HL-60/S4 (cell line): ENCODE results near the gene EIF2A.

ENCODE experiments used
- in situ Hi-C: fragments of 300-500 bp; cut with MboI; formaldehyde crosslinking; loops from 2 replicates; pipeline ENCODE4 v1.14.3; 2022; ENCODE audit warnings: low sequenced_read_pairs

Gene EIF2A

DNA sequence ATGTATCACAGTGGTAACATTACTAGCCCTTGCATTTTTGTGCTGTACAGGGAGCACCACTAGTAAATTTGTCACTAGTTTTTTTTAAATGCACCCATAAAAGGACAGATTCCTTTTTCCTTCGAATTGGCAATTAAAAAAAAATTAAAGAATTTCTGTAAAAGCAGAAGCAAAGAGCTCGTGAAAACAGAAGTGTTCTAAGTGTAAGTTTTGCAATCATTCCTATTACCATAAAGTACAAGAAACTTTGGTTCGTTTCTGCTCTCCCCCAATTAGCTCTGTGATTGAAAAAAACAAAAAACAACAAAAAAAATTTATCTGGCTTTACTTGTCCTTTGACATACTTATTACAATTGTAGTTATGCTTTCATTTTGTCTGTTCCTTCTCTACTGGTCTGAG is 5.6 kb upstream of the EIF2A start:
- in situ Hi-C loops, result loop anchor here (25.0 kb wide), 2 partner anchors 321 to 621 kb away; no protein-coding TSS in a partner anchor

DNA sequence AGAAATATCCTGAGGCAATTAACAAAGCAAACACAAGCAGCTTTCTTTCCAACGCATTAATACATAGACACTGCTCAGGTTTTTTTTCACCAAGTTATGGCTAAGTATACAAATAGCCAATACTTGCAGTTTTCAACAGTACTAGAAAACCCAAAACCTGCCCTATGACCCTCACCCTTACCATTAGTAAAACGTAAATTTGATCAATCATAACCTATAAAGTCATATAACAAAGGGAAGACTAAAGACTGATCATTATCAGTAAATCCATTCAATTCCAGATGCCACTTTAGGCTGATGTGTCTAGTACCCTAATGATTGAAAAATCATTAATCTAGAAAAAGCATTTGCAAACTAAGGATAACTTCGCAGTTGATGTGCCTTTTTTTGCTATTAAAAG is 3.5 kb upstream of the EIF2A start:
- in situ Hi-C loops, result loop anchor here (25.0 kb wide), 2 partner anchors 319 to 619 kb away; no protein-coding TSS in a partner anchor

DNA sequence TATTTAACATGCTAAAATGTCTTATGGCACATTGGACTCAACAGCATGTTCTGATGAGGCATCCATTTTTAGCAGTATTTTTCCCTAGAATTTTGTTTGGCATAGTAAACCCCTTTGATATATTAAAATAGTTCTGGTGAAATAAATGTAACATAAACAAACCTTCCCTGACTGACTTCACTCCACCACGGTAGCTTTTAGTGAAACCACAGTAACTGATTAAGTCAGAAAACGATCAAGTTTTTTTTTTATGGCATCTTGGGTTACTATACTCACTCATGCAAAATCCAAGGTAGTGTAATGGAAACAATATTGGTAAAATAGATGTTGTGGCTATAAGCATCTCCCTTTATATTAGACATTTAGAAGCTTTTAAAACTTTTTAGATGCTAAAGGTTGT is 3.1 kb upstream of the EIF2A start:
- in situ Hi-C loops, result loop anchor here (25.0 kb wide), 2 partner anchors 319 to 619 kb away; no protein-coding TSS in a partner anchor

DNA sequence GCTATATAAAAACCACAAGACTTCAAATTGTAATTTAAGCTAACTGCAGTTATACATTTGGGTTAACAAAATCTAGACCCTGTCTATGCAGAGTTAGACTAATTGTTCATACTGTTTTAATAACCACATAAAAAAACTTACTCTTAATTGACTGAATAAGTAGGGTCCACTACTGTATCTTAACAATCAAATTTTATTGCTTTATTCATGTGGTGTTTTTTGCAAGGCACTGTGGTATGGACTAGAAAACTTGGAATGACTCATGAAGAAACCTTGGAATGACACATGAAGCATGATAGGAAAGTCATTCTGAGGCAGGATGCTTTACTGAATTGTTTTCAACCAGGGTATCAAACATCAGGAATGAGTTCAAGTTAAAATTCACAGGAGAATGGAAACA is 2.5 kb upstream of the EIF2A start:
- in situ Hi-C loops, result loop anchor here (25.0 kb wide), 2 partner anchors 318 to 618 kb away; no protein-coding TSS in a partner anchor

DNA sequence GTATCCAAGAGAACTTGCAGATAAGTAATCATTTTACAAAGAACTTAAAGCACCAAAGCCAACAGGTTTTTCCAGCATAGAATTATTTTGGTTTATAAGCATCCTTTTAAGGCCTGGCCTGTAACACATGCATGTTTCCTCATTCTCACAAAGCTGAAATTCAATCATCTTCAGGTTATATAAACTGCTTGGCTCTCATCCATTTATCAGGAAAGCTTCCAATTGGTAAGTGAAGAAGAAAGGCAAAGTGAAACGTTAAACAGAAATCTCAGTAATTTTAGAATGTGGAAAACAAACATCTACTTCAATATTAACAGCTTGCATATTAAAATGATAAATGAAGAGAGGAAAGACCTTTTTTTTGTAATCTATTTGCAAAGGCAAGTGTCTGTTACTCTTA is 1.9 kb upstream of the EIF2A start:
- in situ Hi-C loops, result loop anchor here (25.0 kb wide), 2 partner anchors 318 to 618 kb away; no protein-coding TSS in a partner anchor

DNA sequence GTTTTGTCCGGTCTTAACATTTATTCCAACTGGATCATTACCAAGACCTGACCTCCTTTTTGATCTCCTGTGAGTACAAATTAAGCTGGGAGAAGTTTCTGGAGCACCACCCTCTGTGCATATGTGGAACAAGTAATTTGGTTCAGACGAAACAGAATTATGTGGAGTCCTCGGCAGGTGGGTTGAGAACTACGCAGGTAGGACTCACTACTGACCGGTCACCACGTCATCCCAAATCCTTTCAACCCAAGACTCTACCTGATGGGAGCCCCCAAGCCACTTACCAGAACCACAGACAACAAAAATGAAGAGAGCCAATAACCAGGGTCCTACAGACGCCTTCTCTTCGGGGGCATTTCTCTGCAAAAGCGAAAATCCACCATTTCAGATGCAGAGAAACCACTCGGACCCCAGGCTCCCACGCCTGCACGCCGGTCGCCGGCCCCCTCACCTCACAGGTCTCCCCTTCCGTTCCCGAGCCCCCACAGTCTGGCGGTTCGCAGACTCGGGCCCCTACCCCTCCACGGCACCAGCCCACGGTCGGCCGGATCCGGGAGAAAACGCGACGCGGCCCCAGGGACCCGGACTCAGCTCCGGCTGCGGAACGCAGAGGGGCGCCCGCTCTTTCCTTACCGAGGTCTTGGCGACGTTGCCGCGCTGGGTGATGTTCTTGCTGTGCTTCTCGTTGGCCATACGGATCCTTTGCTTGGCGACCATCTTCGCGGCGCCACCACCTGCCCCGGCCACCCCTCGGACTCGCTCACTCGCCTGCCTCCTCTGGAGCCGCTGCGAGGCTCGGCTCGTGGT is 965 bp upstream of the EIF2A start:
- in situ Hi-C loops, result loop anchor here (25.0 kb wide), 2 partner anchors 317 to 617 kb away; no protein-coding TSS in a partner anchor

DNA sequence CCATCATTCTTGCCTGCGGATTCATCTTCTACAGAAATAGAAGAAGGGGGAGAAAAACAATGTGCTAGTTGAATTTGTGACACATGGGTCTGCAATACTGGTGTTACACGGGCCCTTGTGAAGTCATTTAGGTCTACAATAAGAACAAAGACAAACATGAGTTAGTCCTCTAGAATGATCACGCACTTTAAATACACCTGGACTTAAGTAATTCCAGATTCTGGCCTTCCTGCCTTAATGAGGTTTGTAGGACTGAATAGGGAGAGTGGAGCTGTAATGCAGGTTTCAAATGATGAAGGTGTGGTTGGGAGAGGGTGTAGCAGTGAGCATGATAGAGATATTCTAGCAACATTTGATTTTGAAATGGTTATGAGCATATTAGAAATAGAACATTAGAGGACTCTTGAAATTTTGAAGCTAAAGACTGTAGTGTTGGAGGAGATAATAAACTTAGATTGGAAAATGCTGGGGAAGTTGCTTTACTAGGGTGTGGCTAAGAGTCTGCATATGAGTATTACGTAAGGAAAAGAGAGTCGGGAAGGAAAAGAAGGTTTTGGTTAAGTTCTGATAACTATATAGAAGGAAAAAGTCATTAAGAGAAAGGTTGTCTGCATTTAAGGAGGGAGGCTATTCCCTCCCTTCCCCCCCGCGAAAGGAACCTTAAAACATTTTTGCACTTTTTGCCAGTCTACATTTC is 606 bp downstream of the EIF2A start:
- in situ Hi-C loops, result loop anchor here (25.0 kb wide), 2 partner anchors 315 to 615 kb away; no protein-coding TSS in a partner anchor

DNA sequence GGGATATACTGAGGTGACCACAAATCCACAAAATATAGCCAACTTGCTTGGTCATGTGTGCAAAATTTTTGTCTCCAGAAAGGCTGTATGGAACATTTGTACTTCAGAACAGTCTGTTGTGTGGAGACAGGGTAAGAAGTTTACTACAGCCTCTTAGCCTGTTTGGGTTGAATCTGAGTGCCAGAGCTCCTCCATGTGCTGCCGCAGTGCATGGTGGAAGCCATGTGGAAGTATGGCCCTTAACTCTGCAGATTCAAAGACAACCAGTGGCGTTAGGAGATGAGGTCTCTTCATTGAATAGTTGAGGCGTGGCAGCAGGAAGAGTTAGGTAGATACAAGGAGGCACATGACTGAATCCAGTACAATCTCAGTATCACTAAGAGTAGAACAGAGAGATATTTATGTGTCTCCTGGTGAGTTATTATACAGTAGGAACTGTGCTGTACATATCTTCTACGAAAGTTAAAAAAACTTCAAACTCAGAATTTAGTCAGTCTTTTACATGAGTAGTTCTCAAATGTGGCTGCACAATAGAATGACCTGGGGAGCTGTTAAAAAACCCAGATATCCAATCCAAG is 9.4 kb downstream of the EIF2A start:
- in situ Hi-C loops, result no loop called here

DNA sequence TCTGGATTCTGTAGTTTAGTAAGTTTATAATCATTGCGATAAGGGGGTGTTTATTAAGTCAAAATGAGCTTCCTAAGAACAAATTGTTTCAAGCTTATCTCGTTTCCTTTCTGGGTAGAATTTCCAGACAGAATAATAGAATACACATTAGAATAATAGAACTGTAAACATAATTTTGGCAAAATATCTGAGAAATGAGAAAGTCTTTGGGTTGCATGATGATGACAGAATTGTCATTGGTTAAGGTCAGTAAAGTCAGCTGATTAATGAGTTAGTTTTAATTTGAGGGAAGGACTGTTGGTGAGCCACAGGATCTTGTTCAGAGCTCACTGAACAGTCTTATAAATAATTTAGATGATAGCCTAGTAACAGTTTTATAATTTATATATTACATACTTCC is 10.2 kb downstream of the EIF2A start:
- in situ Hi-C loops, result no loop called here

DNA sequence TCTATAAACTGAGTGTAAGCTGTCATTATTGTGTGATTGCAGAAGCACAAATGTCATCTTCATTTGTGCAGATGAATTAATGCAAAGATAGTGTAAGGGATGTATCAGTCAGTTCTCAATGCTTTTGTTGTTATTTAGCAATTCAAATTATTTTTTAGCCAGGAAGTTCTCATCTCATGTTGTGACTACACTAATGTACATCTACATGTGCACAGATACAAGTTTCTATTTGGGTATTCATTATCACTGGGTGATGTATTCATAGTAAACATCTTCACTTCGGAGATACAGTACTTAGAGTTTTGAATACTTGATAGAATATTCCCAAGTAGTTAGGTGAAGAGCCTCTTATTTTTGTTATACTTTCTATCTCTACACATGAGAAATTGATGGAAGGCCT is 11.1 kb downstream of the EIF2A start:
- in situ Hi-C loops, result no loop called here

DNA sequence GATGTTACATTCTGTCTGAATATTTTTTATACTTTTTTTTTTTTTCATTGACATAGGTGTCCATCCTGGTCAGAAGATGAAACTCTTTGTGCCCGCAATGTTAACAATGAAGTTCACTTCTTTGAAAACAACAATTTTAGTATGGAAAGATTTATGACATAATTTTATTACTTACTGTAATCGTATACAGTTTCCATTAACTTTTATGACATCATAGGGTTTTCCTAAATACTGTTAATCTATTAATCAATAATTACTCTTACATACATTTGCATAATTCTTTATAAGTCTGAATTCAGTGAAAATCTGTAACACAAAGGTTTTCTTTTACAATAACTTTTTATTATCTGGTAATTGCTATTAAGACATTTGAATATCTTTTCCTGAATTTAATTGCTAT is 17.7 kb downstream of the EIF2A start:
- in situ Hi-C loops, result no loop called here

DNA sequence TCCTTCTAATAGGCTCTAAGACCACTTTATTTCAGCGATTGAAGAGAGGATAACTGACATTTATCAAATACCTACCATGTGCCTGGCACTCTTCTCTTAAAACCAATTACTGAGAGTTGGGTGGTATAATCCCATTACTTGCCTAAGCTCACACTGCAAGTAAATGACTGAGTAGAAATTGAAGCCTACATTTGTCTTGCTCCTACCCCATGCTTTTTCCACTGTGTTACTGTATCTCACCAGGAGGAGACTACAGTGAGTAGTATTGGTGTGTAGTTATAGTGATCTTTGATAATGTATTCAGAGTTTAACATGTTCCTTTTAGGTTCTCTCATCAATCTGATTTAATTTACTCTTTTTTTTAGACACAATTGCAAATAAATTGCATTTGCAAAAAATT is 20.7 kb downstream of the EIF2A start:
- in situ Hi-C loops, result no loop called here

DNA sequence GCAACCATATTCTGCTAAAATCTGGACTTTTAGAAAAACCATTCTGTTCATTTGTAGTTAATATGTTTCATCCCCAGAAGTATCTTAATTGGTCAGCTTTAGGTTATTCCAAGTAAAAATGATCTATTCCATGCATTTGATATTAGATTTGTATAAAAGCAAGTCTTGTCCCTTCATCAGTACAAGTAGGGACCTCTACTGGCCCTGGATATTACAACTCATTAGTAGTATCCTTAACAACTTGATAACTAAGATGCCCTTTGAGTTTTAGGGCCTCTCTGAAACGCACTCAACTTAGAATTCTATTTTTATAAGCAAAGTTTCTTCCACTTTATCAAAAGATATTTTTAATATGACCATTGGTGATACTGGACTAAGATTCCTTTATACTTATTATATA is 31.3 kb downstream of the EIF2A start:
- in situ Hi-C loops, result no loop called here

DNA sequence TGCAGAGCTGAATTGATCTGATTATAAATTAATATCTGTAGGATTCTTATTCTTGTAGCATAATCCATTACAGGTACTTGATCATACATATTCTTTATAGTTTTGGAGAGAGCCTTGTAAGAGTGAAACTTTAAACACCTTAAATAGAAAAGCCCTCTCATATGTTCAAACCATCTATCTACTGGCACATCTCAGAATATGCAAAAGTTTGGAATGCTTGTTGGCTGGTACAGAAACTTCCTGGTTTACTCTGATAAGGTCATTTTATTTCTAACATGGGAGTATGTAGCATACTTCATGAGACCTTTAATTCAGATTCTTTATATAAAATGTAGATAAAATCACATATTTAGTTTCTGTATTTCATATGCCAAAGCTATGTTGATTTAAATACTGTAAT is 34.6 kb downstream of the EIF2A start:
- in situ Hi-C loops, result no loop called here

DNA sequence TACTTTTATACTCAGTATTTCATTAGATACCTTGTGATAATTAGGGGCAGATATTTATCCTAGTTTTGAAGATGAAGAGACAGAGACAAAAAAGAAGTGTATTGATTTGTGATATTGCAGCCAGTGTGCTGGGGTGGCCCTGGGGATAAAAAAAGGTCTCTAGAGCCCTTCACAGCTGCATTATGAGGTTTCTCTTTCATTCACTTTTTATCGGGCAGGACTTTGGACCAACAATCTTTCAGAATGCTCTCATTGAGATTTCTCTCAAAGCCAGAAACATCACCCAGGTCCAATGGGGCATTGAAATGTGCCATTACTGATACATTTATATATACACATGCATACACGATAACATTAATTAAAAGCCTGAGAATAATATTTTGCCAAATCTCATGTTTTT is 36.0 kb downstream of the EIF2A start:
- in situ Hi-C loops, result no loop called here

DNA sequence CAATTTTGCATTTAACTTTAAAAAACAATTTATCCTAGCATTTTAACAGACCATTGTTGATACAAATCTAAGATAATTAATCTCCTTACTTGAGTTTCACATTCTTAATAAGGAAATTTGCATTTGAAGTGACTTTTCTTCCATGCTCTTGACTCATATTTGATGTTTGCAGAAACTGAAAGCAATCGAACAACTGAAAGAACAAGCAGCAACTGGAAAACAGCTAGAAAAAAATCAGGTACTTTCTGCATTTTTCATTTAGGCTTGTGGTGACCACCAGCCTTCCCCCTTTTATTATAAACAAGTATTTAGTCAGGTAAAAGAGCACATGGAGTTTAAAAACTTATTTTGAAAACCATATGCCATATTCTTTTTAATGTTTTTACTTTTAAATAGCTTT is 36.4 kb downstream of the EIF2A start:
- in situ Hi-C loops, result no loop called here

DNA sequence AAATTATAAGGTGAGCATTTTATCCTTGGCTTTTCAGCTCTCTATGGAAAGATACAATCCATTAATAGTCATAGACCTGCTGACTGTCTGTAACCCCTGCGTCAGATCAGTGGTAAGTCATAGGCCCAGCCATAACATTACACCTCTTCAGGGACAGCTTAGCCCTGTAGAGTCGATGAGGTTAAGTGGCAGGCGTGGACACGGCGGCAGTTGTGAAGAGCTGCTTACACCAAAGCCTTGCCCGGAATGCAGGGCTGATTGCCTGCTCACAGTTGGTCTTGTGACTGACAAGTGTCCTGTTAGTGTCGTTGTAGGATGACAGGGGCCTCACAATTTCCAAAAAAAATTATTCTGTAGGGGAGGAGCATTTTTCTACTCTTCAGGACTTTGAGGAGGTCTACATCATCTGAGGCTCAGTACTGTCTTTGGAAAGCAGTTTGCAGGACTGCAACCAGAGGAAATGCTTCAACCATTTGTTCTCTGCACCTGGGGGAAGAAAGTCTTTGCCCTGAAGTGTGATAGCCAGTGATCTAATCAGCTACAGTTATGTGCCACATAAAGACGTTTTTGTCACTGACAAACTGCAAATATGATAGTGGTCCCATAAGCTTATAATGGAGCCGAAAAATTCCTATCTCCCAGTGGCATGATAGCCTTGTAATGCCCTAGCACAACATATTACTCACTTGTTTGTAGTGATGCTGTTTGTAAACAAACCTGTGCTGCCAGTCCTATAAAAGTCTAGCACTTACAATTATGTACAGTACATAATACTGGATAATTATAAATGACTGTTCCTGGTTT is 41.6 kb downstream of the EIF2A start:
- in situ Hi-C loops, result no loop called here

DNA sequence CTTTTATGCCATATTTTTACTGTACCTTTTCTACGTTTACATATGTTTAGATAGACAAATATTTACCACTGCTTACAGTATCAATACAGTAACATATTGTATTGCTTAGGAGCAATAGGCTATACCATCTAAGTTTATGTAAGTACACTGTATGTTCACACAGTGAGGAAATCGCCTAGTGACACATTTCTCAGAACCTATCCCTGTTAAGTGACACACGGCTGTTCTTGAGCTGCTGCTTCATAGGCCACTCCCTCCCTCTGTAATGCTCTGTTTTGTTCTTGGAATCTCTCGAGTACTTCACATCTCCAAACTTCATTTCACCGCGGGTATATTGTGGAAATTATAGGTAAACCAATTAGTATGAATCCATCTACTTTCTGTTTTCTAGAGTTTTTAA is 43.2 kb downstream of the EIF2A start:
- in situ Hi-C loops, result no loop called here

DNA sequence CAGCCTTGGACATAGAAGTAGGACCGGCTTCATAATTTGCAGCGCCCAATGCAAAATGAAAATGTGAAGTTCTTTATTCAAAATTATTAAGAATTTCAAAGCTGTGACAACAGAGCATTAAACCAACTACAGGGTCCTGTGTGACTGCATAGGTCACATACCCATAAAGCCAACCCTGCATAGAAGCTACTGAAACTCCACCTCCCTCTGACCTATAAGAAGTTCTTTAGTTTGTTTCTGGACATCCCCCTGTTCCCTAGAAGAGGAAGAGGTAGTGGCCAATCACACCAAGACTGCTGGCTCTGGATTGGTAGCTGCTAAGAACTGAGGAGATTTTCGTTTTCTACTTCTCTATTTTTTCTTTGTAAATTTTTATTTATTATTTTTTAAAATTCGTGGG is 47.6 kb downstream of the EIF2A start:
- in situ Hi-C loops, result no loop called here

DNA sequence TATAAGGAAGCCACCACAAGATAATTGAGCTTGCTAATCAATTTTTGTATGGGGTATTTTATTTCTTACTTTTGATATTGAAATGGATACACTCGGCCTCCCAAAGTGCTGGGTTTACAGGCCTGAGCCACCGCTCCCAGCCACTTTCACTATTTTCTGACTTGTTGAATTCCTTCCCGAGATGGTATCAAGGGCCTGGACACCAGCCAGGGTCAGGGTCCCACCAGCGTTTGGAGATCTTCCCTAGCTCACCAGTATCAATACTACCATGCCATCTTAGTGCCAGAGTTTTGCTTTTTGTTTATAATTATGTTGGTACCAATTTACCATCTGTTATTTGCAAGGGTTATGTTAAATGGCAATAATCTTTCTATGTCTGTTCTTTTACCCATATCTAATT is 51.1 kb downstream of the EIF2A start:
- in situ Hi-C loops, result no loop called here
